Measurements from ENCODE around the gene VAMP3.
"Not testable (repeated sequence)": the region's sequence is repeated elsewhere in the genome, so short reads cannot be mapped to it uniquely, and the experiment has no call there.

The VAMP3 gene

DNA sequence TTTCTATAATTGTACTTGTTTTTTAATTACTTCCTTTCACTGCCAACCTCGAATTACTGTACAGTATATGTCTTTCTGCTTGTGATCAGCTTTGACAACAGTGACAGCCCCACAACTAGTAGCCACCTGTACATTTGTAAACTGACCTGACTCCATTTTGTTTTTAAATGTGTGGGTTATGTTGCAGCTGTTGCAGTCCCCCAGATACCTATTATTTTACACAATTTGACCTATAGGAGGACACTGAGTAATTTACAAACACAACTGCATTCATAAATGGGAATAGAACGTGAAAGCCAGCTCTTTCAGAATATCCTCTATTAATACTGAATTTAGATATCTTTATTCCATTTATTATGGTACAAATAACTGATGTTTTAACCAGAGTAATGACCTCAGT is 2.5 kb upstream of the VAMP3 start:
- DNase-seq (ENCODE audit: low spot score): peak; percentile 18

DNA sequence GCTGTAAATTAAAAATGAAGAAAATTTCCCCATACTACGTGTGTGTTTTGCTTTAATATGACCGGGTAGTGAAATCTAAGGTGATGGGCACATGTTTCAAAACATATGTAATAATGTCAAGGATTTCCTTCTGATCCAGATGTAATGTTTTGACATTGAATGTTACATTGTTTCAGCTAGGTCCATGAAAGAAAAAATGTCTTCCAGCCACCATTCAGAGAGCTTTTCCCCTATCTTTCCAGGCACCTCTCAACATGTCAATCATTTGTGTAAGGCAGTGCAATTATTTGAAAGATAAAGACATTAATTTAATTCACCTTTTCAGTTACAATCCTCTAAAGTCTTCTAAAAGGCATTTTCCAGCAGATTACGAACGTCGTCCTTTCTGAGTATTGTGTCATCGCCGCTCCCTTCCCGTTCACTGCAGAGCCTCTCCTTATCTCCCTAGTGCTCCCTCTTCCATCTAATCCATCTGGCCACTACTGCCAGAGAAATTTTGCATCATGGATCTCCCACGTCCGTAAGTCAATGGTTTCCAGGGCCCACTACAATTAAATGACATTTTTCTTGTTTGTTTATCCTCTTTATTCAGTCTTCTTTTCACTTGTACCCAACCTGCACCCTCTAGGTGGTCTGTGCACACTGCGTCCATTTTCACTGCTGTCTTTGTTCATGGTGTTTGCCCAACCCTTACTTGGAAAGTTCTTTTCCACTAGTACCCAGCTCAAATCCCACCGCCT is 1.3 kb upstream of the VAMP3 start:
- no peak for DNase-seq (ENCODE audit: low spot score)

DNA sequence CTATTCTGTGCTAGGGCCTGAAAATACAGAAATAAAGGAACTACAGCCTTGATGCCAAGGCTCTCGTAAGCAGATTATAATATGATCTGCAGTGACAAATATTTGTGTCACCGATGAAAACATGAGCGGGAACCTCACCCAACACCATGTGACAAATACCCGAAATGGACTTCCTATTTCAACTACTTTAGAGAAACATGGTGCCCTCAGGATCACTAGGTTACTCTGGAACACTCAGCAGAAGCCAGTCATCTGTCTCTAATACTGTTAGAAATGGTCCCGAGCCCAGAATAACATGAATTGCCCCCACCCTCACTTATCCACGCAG is 463 bp upstream of the VAMP3 start:
- DNase-seq (ENCODE audit: low spot score): peak; percentile 62

DNA sequence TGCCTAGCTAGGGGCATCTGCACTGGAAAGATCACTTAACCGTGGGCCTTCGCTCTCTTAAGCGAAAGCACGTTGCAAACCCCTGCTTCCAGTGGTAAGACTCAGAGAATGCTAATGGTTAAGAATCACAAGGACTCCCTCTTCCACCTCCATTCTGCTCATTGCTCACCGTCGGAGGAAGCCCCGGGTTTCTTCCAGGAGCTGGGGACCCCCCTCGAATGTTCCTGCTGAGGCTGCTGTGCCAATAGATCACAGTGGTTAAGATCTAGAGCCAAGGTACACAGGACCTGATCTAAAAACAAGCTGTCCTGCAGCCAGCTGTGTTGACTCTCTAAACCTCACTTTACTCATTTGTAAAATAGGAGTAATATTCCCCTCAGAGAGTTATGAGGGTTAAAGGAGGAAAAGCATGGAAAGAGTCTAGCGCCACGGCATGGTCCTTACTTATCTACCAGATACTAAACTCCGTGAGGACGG is 765 bp downstream of the VAMP3 start:
- DNase-seq (ENCODE audit: low spot score): peak; percentile 26

DNA sequence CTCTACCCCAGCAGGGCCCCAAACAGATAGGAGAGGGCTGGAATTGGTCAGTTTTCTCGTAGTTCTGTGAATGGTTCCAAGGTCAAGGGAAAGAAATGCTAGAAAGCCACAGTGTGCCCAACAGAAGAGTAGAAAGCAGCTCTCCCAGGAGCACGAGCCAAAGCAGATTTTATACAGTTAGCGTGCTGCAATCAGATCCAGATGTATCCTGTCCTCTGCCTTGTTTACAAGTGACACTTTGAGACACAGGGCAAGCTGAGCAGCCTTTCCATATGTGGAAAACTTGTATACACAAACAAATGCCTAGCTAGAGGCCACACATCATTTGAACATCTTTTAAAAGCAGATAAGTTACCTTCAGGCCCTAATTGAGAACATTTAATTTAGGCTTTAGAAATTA is 6.5 kb downstream of the VAMP3 start:
- DNase-seq (ENCODE audit: low spot score): no peak

DNA sequence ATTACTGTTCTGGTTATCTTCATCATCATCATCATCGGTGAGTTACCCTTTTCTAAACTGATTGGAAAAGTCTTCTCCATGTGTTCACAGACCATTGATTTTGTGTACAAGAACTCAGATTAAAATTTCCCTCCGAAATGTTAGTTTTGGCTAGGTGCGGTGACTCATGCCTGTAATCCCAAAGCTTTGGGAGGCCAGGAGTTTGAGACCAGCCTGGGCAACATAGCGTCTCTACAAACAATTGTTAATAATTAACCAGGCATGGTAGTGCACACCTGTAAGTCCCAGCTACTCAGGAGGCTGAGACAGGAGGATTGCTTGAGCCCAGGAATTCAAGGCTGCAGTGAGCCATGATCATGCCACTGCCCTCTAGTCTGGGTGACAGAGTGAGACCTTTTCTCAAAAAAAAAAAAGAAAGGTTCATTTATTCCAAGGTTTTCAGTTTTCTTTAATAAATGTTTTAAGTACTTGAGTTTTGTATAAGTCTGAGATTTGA is 7.1 kb downstream of the VAMP3 start:
- DNase-seq (ENCODE audit: low spot score): no peak

DNA sequence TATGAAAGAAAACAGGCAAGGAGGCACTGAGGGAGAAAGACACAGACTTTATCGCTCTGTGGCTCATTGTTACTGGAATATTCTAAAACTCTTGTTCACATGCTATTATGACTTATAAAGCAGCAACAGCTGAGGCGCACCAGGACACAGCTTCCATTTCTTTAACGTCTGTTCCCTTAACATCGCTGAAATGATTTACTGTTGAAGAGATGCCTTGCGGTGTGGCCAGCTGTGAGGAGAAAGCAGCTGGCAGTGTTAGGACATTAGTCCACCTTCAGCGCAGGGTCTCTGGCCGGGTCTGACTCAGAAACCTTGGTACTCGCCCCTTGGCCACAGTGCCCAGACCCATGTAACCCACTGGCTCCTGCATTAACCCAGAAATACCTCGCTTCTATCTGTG is 9.9 kb downstream of the VAMP3 start:
- DNase-seq (ENCODE audit: low spot score): no peak

DNA sequence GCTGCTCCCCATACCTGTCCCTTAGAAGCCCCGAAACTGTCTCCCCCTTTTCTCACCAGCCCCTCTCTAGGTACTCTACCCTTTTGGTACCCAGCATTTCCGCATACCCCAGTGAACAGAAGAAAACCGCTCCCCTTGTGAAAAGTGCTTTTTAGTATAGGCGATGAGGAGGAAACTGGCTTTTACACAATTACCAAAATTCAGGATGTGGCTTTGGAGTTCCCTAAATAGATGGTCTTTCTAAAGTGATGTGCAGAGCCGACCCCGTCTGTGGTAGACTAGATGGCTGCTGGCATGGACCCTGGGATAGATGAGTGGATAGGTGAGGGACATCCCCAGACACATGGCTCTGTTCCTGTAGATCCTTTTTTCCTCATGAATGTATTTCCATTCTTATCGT is 10.4 kb downstream of the VAMP3 start:
- DNase-seq (ENCODE audit: low spot score): no peak

DNA sequence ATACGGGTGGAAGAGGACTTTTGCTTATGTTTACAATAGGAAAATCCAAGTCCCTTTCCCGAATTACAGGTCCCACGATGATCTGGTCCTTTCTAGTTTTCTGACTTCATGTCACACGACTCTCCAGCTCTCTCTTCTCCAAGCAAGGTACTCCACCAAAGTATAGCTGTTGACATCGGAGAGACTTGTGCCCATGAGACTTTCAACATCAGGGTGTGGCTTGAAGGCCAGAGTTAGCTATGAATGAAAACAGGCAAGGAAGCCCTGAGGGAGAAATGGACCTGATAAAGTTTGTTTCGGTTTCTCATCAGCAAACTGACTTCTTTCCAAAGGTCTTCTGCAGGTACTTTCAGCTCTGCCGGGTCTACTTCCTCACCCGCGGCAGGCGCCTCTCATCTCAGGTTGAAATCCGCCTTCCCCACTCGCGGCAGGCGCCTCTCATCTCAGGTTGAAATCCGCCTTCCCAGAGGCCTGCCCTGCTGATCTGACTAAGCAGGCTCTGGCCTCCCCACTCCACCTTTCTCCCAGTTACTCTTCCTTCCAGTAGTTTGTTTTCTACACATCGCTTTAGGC is 10.9 kb downstream of the VAMP3 start:
- DNase-seq (ENCODE audit: low spot score): no peak

DNA sequence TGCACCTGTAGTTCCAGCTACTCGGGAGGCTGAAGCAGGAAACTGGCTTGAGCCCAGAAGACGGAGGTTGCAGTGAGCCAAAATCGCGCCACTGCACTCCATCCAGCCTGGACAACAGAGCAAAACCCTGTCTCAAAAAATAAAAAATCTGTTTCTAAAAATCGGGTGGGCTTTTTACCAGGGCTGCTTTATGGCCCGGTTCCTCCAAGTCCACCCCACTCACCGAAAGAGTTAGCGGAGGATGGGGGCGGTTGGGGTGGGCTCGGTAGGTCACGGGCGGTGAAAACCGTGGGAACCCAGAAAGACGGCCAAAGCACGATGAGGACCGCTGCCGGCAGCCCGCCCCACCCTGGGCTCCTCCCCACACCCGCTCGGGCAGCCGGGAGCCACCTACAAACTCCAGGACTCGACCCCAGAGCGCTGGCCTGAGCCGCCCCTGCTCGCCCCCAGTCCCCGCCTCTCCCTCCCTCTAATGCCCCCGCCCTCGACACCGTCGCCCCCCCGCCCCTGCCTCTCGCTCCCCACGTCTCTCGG is 12.1 kb downstream of the VAMP3 start:
- peak; percentile 72 for DNase-seq (ENCODE audit: low spot score)

DNA sequence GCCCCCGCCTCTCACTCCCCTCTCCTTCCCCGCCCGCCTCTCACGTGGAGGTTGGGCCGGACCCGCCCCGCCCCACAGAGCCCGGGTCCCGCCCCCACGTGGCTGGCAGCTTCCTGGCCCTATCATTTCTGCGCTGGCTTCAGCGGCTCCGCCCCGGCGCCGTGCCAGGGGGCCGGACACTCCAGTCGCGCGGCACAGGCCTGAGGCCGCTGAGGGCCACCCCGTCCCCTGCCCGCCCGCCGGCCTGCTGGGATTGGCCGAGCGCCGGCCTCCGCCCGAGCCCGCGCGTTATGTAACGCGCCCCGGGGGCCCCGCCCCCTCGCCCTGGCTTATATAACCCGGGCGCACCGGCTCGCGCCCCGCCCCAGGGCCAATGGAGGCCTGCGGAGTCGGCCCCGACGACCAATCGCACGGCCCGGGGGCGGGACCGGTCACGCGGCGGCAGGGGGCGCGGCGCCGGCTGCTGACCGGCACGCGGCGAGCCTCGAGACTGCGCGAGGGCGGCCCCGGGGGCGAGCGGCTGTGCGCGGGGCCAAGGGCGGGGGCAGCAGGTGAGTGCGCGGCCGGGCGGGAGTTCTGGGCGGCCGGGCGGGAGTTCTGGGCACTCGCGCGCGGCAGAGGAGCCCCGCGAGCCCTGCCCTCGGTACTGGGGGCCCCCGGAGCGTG is 12.9 kb downstream of the VAMP3 start, which contains the start of gene PER3:
PER3 (plus strand) TSS at position 466 of the 666 bp plus-strand sequence. CDS start 587 bp downstream, outside the sequence.
- DNase-seq (ENCODE audit: low spot score): peak; percentile 95

DNA sequence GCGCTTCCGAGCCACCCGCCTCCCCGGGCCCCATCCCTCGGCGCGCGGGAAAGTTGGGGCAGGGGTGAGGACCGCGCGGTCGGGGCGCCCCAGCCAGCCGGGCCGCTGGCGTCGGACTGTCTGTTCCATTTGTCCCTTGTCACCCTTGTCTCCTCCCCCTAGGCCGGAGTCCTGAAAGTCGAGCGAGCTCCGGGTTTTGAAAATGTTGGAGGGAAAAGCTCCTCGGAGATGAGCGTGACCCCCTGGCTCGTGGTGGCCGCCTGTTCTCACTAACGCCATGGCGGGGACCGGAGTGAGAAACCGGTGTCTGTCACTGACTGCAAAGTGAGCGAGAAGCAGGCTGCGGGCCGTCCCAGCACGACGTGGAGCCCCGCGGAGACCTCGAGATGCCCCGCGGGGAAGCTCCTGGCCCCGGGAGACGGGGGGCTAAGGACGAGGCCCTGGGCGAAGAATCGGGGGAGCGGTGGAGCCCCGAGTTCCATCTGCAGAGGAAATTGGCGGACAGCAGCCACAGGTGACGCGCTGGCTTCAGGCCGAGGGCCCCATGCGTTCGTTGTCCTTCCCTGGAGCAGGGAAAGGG is 13.5 kb downstream of the VAMP3 start:
- DNase-seq (ENCODE audit: low spot score): no peak

DNA sequence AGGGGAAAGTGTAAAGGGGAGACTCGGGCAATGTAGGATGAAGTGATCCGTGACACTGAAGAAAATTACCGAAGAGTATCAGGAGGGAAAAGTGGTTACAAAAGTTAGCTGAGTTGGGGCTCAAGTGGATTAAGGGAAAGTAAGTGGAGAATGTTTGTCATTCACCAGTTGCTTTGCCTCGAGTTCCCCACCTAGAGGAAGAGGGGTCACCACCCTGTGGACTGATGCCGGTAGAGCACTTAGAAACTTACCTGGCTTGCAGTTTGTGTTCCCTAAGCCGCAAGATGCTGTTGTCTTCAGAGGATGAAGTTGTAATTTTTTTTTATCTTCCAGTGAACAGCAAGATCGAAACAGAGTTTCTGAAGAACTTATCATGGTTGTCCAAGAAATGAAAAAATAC is 14.0 kb downstream of the VAMP3 start:
- DNase-seq (ENCODE audit: low spot score): no peak

DNA sequence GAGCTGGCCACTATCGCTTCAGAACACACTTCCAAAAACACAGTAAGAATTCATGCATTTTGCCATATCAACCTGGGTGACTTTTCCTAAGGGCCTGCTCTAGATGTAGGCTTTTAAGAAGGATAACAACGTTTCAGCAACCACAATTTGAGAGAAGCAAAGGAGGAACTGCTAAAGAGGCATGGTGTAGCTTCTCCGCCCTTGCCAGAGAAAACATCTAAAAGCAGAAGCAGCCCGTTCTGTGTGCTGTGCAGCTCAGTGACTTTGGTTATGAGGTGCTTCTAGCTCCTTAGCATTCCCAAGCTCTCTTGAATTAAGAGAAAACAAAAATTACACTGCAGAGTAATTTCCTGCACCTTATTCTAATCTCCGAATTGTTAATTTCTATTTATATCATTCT is 15.7 kb downstream of the VAMP3 start:
- DNase-seq (ENCODE audit: low spot score): no peak

DNA sequence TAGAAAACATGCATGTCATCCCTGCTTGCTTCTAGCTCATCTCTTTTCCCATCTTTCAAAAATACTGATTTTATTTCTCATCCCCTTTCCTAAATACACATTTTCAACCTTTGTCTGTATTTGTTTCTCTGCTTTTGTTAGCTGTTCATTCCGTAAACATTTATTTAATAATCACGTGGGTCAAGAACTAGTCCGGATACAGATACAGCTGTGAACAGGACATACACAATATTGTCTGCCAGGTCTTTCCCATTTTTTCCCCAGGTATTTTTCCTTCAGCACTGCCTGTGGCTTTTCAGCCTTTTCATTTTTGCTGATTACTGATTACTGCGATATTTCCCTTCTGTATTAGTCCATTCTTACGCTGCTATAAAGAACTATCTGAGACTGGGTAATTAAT is 18.7 kb downstream of the VAMP3 start:
- no peak for DNase-seq (ENCODE audit: low spot score)

DNA sequence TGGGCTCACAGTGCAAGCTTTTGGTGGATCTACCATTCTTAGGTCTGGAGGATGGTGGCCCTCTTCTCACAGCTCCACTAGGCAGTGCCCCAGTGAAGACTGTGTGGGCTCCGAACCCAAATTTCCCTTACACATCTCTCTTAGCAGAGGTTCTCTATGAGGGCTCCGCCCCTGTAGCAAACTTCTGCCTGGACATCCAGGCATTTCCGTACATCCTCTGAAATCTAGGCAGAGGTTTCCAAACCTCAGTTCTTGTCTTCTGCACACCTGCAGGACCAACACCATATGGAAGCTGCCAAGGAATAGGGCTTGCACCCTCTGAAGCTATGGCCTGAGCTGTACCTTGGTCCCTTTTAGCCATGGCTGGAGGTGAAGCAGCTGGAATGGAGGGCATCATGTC is 19.9 kb downstream of the VAMP3 start:
- not testable (repeated sequence) for DNase-seq (ENCODE audit: low spot score)

DNA sequence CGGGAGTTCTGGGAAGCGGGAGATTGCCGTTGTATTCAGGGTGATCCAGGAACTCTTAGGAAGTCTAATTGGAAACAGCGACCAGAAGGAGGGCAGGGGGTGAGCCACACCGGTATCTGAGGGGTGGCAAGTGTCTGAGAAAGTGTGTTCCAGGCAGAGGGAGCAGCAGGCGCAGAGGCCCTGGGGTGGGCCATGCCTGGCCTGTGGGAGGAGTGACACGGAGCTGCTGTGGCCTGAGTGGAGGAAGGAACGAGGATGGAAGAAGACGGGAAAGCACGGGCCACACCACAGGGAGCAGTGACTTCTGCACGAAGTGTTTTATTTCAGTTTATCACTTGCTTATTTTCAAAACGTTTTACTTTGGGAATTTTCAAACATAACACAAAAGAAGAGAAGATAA is 24.3 kb downstream of the VAMP3 start:
- DNase-seq (ENCODE audit: low spot score): no peak

DNA sequence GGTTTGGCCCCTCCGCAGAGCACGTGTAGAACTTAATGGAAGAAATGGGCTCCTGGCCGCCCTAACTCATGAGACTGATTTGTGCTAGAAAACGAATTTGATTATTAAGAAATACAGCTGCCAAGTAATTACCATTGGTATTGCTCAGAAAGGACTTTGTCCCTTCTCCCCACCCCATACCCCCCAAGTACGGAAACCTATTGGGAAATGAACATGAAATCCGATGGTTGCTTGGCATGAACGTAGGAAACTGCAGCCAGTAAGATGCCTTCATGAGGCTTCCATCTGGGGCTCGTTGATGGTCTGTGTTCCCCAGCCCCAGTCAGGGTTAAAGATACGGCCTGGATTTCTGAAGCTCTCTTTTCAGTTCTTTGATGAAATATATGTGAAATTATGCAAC is 34.4 kb downstream of the VAMP3 start:
- no peak for DNase-seq (ENCODE audit: low spot score)

DNA sequence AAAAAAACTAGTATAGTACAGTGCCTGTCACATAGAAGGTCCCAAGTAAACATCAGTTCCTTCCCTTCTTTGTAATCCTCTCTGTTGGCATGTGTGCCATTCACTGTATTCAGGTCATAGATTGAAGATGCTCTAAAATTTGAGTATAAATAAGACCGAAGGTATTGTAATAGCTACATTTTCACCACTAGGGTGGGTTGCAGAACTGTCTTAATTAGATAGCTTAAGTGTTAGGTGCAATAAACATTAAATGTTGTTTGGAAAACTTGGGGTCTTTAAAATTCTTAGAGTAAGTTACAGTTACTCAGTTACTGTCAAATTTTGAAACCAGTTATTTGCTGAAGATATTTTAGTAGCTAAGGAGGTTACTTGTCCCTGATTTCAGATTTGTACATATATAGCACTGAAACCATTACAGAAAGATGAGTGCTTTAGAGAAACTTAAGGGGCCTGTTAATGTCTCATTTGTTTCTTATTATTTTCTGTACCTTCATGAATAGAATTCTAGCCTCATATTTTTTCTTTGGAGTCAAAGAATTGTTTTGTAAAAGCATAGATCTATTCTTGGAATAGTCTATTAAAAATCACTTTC is 37.3 kb downstream of the VAMP3 start:
- peak; percentile 75 for DNase-seq (ENCODE audit: low spot score)

DNA sequence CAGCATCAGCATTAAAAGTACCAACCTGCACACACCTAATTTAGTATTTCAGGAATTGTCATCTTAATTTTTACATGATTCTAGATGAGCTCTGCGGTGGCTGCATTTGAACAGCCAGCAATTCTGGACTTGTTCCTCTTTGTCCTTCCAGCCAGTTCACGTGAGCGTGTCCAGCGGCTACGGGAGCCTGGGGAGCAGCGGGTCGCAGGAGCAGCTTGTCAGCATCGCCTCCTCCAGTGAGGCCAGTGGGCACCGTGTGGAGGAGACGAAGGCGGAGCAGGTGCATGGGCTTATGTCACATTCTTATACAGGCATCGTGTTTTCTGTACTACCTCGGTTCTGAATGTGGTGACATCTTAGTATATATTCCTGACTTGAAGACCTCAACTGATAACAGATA is 38.6 kb downstream of the VAMP3 start:
- DNase-seq (ENCODE audit: low spot score): no peak

DNA sequence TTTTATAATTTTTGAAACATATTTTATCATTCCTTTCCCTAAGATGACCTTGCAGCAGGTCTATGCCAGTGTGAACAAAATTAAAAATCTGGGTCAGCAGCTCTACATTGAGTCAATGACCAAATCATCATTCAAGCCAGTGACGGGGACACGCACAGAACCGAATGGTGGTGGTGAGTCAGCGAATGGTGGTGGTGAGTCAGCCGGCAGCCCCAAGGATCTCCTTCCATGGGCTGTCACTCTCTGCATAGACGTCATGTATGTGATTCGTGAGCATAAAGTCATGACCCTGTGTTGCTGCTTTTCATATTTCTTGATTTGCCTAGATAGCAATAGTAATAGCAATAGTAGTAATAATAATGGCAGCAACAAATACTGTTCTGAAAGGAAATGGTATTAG is 39.3 kb downstream of the VAMP3 start:
- DNase-seq (ENCODE audit: low spot score): peak; percentile 96

DNA sequence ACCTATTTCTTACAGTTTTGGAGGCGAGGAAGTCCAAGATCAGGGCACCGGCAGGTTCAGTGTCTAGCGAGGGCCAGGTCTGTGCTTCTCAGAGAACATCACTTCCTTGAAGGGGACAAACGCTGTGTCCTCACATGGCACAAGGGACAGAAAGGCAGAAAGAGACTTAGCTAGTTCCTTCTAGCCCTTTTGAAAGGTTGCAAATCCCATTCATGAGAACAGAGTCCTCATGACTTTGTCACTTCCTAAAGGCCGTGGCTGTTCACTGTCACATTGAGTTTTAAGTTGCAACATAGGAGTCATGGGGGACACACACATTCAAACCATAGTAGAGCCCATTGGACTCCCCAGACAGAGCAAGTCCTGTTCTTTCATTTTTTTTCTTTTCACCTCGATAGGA is 40.4 kb downstream of the VAMP3 start:
- no peak for DNase-seq (ENCODE audit: low spot score)

Data from RKO (cell line).